AML-193 (cell line): ENCODE data around the gene FA2H.
"Not testable (repeated sequence)": the region's sequence is repeated elsewhere in the genome, so short reads cannot be mapped to it uniquely, and the experiment has no call there.

Experiments
- DNase-seq, 2 experiments: peaks; one replicate each; lab custom pipeline; 2025; lab: John Stamatoyannopoulos, UW

Gene FA2H

GRCh38 chr16:74682556-74682955, 92.1 kb downstream of the FA2H start:
- no peak for DNase-seq

GRCh38 chr16:74680681-74681080, 93.9 kb downstream of the FA2H start:
- DNase-seq, result no peak

GRCh38 chr16:74679983-74680382, 94.6 kb downstream of the FA2H start:
- no peak for DNase-seq

- no peak for DNase-seq
Observed at GRCh38 chr16:74677868-74678267, 96.8 kb downstream of the FA2H start.

- DNase-seq, result no peak
Observed at GRCh38 chr16:74673876-74674275, 100.7 kb downstream of the FA2H start.

- not testable (repeated sequence) for DNase-seq
Observed at GRCh38 chr16:74668877-74669276, 105.7 kb downstream of the FA2H start.

- DNase-seq, result peak in 1 of 2 experiments; percentile 37
Observed at GRCh38 chr16:74667255-74667700, 107.3 kb downstream of the FA2H start.

- DNase-seq, result peak; percentile 97 to 98
Observed at GRCh38 chr16:74666425-74667254, 108.0 kb downstream of the FA2H start, which contains the start of gene RFWD3. TSS of gene RFWD3 (minus strand) at chr16:74666877. CDS start at chr16:74661449, 5,428 bp downstream.

GRCh38 chr16:74666010-74666421, 108.6 kb downstream of the FA2H start:
- DNase-seq, result no peak
